GM12865 (cell line): Measurements from ENCODE around the gene S100A12.

Experiments used
- DNase-seq: peaks from one replicate; pipeline ENCODE4 v3.0.0; 2010; ENCODE audit warnings: low read depth
- H3K4me3 ChIP-seq: 2 replicates; pipeline ENCODE4 v1.5.1; 2011; ENCODE audit warnings: mild to moderate bottlenecking, low read depth, low read length, control low read depth
- CTCF ChIP-seq: IDR thresholded peaks from 2 replicates; pipeline ENCODE4 v1.5.1; 2011; ENCODE audit warnings: low read length, control low read depth, low read depth, inconsistent platforms; ENCODE audit not compliant: insufficient read depth; ENCODE audit errors: missing control alignments

The S100A12 gene

GRCh38 chr1:153397924-153398651 is 22.7 kb upstream of the S100A12 start:
- H3K4me3 ChIP-seq, result no peak overlapping the region
- TF ChIP-seq CTCF, result no peak
- no peak for DNase-seq

GRCh38 chr1:153397051-153397923 is 21.9 kb upstream of the S100A12 start:
- no peak for DNase-seq
- no peak for TF ChIP-seq CTCF
- no peak overlapping the region for H3K4me3 ChIP-seq

GRCh38 chr1:153396461-153396860 is 21.0 kb upstream of the S100A12 start:
- no peak overlapping the region for H3K4me3 ChIP-seq
- no peak for DNase-seq
- TF ChIP-seq CTCF, result no peak

- no peak overlapping the region for H3K4me3 ChIP-seq
- no peak for TF ChIP-seq CTCF
- DNase-seq, result no peak
Measured at GRCh38 chr1:153395776-153396175, 20.4 kb upstream of the S100A12 start.

GRCh38 chr1:153395136-153395685 is 19.8 kb upstream of the S100A12 start:
- TF ChIP-seq CTCF, result no peak
- H3K4me3 ChIP-seq, result no peak overlapping the region
- DNase-seq, result no peak

- DNase-seq, result no peak
- no peak for TF ChIP-seq CTCF
- H3K4me3 ChIP-seq, result no peak overlapping the region
Measured at GRCh38 chr1:153394391-153394790, 19.0 kb upstream of the S100A12 start.
